ENCODE results near the gene SLBP.

- TF ChIP-seq YY1 (IDR thresholded peaks at IDR 0.05; ENCODE audit: insufficient read depth, insufficient read length), result no peak
- TF ChIP-seq SUZ12 (IDR thresholded peaks at IDR 0.05; ENCODE audit: extremely low read depth, insufficient read depth, insufficient read length), result no peak
- TF ChIP-seq ZNF274 (IDR thresholded peaks at IDR 0.05; ENCODE audit: low read depth, low read length), result no peak
Observed at GRCh38 chr4:1743551-1743950, 31.4 kb upstream of the SLBP start.
